Fibroblast of peridontal ligament (primary cell): ENCODE results near the gene KIFC3.
"Not testable (repeated sequence)": the region's sequence is repeated elsewhere in the genome, so short reads cannot be mapped to it uniquely, and the experiment has no call there.

Experiments
- DNase-seq: peaks from one replicate; pipeline ENCODE4 v3.0.0-alpha.2; 2010; ENCODE audit errors: extremely low read depth

Gene KIFC3

DNA sequence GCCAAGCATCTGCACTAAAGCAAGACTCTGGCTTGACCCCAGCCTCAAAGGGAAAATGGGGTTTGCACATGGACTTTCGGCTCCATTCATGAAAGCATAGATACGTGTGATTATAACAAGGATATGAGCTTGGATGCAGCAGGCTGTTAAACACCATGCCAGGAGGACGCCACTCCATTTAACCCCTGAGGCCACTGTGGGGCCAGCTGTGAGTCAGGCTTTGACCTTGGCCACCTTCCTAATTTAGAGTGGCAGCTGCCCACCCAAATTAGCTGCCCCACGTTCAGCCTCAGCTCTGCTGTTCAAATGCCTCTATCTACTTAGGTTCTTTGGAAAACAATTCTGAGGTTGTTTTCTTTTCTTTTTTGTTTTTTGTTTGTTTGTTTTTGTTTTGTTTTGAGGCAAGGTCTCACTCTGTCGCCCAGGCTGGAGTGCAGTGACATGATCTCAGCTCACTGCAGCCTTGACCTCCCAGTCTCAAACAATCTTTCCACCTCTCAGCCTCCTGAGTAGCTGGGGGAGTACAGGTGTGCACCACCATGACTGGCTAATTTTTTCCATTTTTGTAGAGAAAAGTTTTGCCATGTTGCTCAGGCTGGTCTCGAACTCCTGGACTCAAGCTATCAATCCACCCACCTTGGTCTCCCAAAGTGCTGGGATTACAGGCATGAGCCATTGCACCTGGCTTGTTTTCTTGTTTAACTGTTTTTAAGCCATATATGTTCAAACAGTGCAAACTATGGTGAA is 23.2 kb upstream of the KIFC3 start:
- no peak for DNase-seq

DNA sequence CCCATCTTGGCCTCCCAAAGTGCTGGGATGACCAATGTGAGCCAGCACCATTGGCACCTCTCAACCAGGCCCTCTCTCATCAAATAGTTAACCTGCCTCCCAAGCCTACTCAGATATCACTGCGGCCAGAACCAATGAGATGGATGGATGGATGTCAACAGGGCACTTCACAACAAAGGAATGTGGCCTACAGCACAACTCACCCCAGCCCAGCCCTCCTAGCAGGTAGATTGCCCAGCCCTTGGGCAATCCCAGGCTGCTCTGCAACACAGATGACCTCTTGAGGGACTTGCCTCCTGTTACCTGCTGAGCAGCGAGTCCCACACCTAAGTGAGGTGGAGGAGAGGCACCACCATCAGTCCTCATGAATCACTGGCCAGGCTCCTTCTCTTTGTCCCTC is 22.6 kb upstream of the KIFC3 start:
- no peak for DNase-seq

DNA sequence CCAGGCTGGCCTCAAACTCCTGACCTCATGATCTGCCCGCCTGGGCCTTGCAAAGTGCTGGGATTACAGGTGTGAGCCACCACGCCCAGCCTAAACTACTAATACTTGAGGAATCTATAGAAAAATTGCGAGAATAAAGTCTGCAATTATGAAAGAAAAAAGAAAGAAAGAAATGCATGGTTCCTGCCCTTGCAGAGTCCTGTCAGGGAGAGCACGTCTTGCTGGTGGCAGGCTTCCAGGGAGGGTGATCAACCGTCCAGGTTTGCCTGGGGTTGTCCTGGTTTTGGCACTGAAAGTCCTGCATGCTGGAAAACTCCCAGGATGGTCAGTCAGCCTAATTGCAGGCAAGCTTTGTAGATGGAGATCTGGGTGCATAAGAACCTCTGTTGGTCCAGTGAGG is 21.5 kb upstream of the KIFC3 start:
- DNase-seq = no peak

DNA sequence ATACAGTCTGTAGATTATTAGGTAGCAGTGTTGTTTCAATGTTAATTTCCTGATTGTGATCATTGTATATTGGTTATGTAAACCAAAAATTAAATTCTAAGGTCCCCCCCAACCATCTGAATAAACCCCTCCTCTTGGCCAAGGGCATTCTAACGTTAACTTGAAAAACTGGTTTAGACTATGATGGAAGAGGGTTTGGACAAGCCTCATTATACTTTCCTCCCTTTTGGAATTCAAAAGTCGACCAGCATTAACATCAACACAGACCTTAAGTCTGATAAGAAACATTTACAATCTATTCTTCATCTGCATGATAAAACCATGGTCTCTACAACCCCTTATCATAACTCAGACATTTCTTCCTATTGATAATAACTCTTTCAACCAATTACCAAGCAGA is 20.6 kb upstream of the KIFC3 start:
- no peak for DNase-seq

DNA sequence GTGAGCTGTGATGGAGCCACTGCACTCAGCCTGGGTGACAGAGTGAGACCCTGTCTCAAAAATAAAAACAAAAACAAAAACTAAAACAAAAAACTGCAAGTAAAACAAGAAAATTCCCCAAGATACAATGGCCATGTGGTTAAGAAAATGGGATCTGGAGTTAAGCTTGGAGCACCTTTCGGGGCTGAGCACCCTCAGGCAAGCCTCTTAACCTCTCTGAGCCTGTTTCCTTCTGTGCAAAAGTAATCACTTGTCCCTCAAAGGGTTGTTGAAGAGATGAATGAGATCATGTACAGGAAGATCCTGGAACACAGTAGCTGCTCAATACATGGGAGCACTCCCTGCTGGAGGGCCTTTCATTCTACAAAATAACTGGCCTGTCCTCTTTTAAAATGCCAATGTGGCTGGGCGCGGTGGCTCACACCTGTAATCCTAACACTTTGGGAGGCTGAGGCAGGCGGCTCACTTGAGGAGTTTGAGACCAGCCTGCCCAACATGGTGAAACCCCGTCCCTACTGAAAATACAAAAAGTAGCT is 19.8 kb upstream of the KIFC3 start:
- DNase-seq = no peak

DNA sequence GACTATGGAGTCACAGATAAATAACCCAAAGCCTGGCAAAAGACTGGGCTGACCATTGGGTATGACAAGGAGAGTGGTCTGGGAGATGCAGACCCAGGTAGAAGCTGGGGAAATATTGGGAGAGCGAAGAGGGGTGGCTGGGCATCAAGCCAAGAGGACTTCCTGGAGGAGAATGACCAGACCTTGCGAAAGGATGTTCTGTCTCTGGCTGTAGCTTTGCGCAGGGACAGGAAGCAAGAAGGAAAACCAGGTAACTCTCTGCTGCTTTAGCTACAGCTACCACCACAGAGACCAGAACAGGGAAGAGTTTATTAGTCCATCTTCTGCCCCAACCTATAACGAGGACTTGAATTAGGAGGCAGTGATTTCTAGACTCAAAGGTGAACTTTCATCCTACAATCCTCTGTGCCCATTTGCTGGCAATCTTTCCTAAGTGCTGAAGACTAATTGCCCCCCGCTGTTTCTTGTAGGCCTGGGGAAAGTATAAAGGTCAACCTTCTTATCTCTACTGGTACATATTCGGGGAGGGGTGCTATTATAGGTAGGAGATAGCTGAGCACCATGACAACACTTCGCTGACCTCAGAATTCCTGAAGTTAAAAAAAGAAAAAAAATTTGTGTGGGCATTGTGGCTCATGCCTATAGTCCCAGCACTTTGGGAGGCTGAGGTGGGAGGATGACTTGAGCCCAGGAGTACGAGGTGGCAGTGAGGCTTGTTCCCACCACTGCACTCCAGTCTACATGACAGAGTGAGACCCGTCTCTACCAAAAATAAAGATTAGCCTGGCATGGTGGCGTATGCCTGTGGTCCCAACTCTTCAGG is 19.1 kb upstream of the KIFC3 start:
- no peak for DNase-seq

DNA sequence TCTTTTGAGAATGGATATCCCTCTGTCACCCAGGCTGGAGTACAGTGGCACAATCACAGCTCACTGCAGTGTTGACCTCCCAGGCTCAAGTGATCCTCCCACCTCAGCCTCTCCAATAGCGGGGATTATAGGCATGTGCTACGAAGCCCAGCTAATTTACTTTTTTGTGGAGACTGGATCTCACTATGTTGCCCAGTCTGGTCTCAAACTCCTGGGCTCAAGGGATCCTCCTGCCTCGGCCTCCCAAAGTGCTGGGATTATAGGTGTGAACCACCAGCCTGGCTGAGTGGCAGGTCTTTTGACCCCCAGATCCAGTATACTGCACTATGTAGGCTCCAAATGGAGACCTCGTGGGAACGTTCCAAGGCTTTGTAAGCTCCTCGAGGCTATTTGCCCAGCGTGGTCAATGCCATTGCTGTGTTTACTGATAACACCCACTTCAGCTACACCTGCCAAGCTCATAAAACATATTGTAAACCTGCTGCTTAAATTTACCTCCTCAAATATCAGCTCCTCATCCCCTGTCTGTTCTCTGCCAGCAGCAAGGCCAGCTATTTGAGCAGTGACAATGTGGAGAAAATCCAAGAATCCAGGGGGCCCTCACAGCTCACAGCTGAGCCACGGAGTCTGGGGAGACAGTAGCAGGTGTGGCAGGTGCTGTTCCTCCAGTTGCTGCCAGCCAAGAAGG is 16.2 kb upstream of the KIFC3 start:
- no peak for DNase-seq

DNA sequence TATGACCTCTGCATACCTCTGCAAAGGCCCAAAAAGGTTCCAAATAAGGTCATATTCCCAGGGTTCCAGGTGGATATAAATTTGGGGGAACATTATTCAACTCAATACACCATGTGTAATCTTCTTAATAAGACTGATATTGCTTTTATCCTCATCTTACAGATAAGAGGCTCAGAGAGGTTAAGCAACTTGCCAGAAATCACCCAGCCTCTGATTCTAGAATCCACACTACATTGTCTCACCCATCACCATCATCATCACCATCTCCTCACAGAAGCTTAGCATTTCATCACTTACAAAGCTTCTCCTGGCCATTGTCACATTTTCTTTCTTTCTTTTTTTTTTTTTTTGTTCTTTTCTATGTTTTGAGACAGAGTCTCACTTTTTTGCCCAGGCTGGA is 15.4 kb upstream of the KIFC3 start:
- no peak for DNase-seq

DNA sequence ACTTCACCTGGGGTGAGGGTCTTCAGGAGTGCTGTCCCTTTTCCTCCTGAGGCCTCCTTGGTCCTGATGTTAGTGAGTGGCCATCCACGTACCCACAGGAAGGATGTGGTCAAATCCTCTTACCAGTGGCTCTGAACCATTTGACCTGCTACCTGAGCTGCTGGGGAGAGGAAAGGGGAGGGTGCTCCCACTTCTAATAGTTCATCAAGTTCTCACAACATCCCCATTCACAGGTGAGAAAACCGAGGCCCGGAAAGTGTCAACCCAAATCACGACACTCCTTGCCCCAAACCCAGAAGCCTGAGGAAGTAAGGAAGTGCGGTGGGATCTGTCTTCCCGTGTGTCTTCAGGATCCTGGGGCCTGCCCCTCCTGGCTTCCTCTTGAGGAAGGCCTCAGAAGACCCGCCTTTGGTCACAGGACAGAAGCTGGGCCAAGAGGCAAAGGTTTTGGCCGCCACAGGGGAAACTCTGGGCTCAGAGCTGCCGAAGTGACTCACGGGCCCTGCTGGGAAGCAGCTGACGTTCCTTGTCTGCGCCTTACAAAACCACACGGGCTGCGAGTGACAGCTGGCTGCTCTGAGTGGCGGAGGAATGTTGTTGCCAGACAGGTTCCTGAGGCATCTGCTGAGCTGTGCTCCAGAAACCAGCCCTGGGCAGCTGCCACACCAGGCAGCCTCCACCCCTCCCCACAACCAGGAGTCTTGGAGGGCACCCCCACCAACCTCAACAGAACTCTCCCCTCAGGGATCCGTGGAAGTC is 13.9 kb upstream of the KIFC3 start:
- peak; percentile 81 for DNase-seq

DNA sequence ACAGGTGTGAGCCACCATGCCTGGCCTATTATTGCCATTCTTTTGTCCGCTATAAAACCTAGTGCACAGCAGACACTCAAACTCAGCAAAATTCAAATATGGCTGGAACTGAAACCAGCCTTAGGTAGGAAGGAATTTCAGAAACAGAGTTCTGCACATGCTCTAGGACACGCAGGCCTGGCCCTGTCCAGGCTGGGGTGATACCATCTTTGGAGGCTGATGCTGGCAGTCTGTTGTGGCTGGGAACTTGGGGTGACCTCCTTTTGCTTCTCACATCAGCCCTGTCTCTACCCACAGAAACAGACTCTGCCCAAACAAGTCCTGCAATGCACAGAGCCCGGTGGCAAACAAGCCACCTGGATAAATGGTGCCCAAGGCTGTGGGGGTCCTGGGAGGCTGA is 12.6 kb upstream of the KIFC3 start:
- DNase-seq = no peak

DNA sequence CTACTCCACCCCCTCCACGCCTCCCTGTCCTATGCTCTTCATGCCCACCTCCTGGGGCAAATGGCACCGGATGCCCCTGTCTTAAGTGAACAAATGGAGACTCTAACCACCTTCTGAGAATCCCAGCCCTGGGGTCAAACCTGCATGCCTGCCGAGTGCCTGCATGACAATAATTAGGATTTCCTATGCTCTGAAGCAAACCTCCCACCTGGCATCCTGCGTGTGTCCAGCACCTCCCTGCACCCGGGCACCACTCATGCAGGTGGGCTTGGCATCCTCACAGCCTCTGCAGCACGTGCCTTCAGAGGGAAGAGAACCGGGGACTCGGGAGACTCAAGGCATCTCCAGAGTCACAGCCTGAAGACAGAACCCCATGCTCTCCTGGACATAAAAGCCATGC is 11.2 kb upstream of the KIFC3 start:
- DNase-seq = no peak

DNA sequence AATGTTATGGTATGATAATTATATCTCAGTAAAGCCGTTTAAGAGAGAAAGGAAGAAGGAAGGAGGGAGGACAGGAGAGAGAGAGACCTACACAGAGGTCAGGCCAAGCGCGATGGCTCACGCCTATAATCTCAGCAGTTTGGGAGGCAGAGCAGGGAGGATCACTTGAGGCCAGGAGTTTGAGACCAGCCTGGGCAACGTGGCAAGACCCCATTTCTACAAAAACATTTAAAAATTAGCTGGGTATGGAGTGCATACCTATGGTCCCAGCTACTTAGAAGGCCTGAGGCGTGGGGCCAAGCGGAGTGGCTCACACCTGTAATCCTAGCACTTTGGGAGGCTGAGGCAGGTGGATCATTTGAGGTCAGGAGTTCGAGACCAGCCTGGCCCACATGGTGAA is 9.0 kb upstream of the KIFC3 start:
- DNase-seq = not testable (repeated sequence)

DNA sequence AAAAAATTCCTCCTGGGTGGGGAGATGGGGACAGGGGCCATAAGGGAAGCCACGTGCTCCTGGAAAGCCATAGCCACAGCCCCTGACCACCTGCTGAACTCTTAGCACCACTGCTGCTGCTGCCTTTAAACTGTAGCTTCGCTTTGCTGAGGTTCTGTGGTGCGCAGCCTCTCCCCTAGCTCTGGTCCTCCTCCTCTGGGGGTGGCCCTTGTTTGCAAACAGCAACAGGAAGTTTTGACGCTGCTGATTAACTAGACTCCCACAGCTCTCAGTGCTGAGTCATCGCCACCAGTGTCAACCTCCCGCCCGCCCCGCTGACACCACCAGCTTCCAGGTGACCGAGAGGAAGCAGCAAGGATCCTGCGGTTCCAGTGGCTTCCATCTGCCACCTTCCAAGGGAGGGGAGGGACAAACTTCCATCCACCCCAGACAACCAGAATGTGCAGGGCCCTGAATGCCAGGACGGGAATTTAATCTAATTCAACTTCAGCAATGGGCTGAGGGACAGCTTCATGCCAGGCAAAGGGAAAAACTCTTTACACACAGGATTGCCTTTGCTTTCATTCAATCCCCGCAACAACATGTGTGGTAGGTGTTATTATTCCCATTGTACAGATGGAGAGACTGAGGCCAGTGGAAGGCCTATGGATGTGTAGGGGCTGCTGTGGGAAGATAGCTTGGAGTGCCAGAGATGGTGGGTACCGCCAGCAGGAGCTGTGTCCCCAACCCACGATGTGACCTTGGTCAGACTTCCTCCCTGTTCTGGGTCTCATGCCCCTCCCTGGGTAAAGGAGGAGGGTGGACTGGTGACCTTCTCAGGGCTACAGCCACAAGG is 8.1 kb upstream of the KIFC3 start:
- DNase-seq = no peak

DNA sequence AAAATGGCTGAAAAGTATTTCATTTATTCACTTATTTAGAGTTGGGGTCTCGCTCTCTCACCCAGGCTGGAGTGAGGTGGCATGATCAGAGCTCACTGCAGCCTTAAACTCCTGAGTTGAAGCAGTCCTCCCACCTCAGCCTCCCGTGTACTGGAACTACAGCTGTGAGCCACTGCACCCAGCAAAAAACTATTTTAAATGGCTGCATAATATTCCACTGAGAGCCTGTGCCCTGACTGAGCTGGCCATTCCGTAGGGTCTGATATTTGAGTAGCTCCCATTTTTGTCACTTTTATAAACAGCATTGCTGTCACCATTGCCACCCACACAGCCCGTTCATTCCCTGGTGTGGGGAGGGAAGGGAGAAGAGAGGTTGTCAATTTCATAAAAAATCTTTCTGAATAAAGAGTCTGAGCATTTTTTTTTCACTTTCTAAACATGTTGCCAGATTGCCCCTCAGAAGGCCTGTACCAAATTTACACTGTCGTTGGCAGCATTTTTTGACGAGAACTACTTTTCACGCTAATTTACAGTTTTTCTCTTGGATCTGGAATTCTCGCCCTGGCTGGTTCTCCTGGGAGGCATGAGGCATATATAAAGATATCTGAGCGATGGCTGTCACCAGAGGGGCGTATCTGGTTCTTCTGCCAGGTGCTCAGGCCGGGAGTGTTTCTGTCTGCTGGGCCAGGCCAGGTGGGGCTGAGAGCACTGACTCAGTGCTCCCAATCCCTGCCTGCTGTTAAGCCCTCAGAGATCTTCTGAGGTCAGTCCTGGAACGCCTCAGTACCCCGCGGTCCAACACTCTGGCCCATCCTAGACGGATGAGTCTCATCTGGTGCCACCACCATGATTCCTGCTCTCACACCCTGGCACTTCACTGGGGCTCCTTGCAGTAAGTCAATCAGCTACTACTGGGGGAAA is 7.2 kb upstream of the KIFC3 start:
- DNase-seq = no peak

DNA sequence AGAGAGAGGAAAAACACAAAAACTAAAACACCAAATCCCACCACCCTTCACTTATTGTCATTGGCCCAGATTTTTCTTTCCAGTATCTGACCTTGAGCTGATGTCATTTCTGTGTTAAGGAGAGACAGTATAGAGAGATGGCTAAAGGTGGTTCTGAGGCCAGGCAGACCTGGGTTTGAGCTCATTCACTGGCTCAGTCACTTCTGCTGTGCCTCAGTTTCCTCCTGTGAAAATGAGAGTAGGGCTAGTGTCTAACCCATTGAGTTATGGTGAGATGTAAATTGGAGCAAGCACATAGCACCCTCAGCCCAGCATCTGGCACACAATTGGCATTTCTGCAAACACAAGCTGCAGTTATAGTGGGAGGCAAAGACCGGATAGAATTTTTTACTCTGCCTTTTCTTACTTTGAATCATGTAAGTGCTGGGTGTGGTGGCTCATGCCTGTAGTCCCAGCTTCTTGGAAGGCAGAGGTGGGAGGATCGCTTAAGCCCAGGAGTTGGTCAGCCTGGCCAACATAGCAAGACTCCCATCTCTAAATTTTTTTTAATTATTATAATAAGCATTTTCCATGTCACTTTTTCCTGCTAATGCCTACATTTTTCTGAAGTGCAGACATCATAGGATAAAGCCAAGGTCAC is 6.4 kb upstream of the KIFC3 start:
- DNase-seq = no peak

DNA sequence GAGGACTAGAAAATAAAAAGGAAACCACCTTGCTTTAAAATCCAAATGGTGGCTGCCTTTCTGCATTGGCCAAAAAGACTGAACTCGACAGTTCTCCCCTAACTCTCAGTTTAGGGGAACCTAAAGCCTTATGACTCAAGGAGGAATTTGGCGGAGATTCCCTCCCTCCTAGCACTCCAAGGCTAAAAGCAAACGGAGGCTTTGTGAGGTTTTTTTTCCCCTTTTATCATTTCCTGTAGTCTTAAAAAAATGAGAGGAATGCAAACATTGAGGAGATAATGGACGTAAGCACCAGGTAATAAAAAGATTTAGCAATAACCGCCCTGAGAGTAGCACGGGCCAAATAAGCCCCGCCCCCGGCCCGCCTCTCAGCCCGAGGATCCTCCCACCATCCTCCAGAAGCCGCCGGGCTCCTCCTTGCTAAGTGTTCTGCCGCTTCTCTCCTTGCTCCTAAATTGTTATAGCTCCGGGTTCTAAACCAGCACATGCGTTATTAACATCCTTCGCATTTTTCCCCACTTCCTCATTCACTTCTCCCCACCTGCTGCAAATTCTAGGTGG is 5.8 kb upstream of the KIFC3 start:
- DNase-seq = peak; percentile 39

DNA sequence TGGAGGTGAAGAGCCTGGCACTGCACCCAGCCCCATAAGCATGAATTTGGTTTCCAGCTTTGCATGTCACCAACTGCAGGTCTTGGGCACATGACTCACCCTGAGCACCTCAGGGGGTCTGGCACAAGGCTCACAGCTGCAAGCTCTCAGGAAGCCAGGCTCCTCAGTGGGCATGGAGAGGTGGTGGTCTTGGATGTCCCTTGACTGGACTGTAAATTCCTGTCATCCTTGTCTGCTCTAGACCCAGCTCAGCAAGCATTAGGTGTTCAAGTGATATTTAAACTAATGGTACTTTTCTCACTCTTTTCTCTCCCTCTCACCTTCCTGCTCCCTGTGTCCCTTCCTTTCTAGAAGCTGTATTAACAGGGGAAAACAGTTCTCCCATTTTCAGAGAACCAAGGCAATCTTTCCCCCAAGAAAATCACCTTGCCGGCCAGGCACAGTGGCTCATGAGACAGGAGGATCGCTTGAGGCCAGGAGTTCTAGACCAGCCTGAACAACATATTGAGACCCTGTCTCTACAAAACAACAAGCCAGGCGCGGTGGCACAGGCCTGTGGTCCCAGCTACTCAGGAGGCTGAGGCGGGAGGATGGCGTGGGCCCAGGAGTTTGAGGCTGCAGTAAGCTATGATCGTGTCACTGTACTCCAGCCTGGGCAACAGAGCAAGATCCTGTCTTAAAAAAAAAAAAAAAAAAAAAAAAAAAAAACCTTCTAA is 5.1 kb upstream of the KIFC3 start:
- no peak for DNase-seq

DNA sequence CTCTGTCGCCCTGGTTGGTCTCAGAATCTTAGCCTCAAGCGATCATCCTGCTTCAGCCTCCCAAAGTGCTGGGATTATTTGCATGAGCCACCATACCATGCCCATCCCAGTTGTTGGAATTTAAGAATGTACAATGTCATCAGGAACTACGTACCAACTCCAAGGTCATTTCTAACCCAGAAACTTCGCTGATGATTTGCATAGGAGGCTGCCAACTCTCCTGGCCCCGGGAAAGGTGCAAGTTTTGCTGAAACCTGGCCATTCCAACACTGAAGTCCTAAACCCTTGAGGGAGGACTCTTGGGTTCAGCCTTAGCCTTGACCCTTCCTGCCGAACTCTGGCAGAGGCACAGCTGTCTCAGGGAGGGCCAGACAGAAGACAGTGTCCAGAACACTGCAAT is 2.9 kb upstream of the KIFC3 start:
- DNase-seq = no peak
